ENCODE measurements around the gene GMNC. TPM values are rescaled to one million over a fixed set of nuclear protein-coding genes. Genes with fewer than 3 reads are reported as not detected.

GMNC gene
- polyA plus RNA-seq, 1 donor (not counting 4 experiments of a cell fraction or from before 2014, with no cell fraction given) = not detected

- no peak for FAIRE-seq
- peak in 1 of 3 experiments; percentile 5 for TF ChIP-seq CTCF (optimal IDR thresholded peaks at IDR 0.05 in 1 of 3, IDR thresholded peaks at IDR 0.05 in 1 of 3, conservative IDR thresholded peaks at IDR 0.05 in 1 of 3; ENCODE audit: extremely low read depth in 1 of 3, insufficient read depth in 2 of 3, low read length in 3 of 3)
- no peak for TF ChIP-seq EZH2 (IDR thresholded peaks at IDR 0.05; ENCODE audit: low read length)
- Histone ChIP-seq H3K79me2 (ENCODE audit: control insufficient read depth, insufficient read depth, low read length) (no peaks in the 10 kb centered on the region), H3K9me3 (ENCODE audit: control insufficient read depth, low read depth, low read length) (no peaks in the 10 kb centered on the region), H3K9me1 (ENCODE audit: control insufficient read depth, extremely low read depth, insufficient read depth, low read length) (no peaks in the 10 kb centered on the region), H3K4me3 (ENCODE audit: control insufficient read depth in 2 of 3, extremely low read depth in 1 of 3, insufficient read depth in 2 of 3, low read depth in 1 of 3, low read length in 3 of 3) (no peak overlapping the region), H2AFZ (ENCODE audit: control insufficient read depth, low read length) (no peak overlapping the region), H4K20me1 (ENCODE audit: control insufficient read depth, extremely low read depth, insufficient read depth, low read length) (no peaks in the 10 kb centered on the region), H3K4me1 (ENCODE audit: control insufficient read depth, extremely low read depth, insufficient read depth, low read length) (no peaks in the 10 kb centered on the region), H3K27me3 (ENCODE audit: control insufficient read depth, extremely low read depth, insufficient read depth, low read length) (no peaks in the 10 kb centered on the region), H3K9ac (ENCODE audit: control insufficient read depth, extremely low read depth, insufficient read depth, low read length) (no peak overlapping the region), H3K36me3 (ENCODE audit: control insufficient read depth in 2 of 2, extremely low read depth in 1 of 2, insufficient read depth in 2 of 2, low read length in 2 of 2) (no peaks in the 10 kb centered on the region), H3K4me2 (ENCODE audit: control insufficient read depth, extremely low read depth, insufficient read depth, low read depth, low read length) (no peak overlapping the region), H3K27ac (ENCODE audit: control insufficient read depth, insufficient read depth, low read length) (no peak overlapping the region)
- DNase-seq (ENCODE audit: low read depth, low spot score) = no peak
- dilution Hi-C loops (cut with MboI; ENCODE audit: extremely low pct_ligation_motif_present, low sequenced_read_pairs) = no loop called here
Measured at GRCh38 chr3:190865828-190866227, 3.3 kb upstream of the GMNC start.

GRCh38 chr3:190865419-190865818 lies 2.9 kb upstream of the GMNC start:
- no peaks in the 10 kb centered on the region for H3K4me1 ChIP-seq (ENCODE audit: control insufficient read depth, extremely low read depth, insufficient read depth, low read length)

More at GRCh38 chr3:190865419-190865818, 2.9 kb upstream of the GMNC start:
- Histone ChIP-seq H3K4me2 (ENCODE audit: control insufficient read depth, extremely low read depth, insufficient read depth, low read depth, low read length) (no peak overlapping the region), H4K20me1 (ENCODE audit: control insufficient read depth, extremely low read depth, insufficient read depth, low read length) (no peaks in the 10 kb centered on the region), H3K79me2 (ENCODE audit: control insufficient read depth, insufficient read depth, low read length) (no peaks in the 10 kb centered on the region), H3K9ac (ENCODE audit: control insufficient read depth, extremely low read depth, insufficient read depth, low read length) (no peak overlapping the region), H3K36me3 (ENCODE audit: control insufficient read depth in 2 of 2, extremely low read depth in 1 of 2, insufficient read depth in 2 of 2, low read length in 2 of 2) (no peaks in the 10 kb centered on the region), H3K27ac (ENCODE audit: control insufficient read depth, insufficient read depth, low read length) (no peak overlapping the region), H3K9me1 (ENCODE audit: control insufficient read depth, extremely low read depth, insufficient read depth, low read length) (no peaks in the 10 kb centered on the region), H2AFZ (ENCODE audit: control insufficient read depth, low read length) (no peak overlapping the region), H3K4me3 (ENCODE audit: control insufficient read depth in 2 of 3, extremely low read depth in 1 of 3, insufficient read depth in 2 of 3, low read depth in 1 of 3, low read length in 3 of 3) (no peak overlapping the region), H3K27me3 (ENCODE audit: control insufficient read depth, extremely low read depth, insufficient read depth, low read length) (peaks cover 3% of the 10 kb centered on the region), H3K9me3 (ENCODE audit: control insufficient read depth, low read depth, low read length) (no peaks in the 10 kb centered on the region)
- no peak for DNase-seq (ENCODE audit: low read depth, low spot score)
- TF ChIP-seq CTCF (optimal IDR thresholded peaks at IDR 0.05 in 1 of 3, IDR thresholded peaks at IDR 0.05 in 1 of 3, conservative IDR thresholded peaks at IDR 0.05 in 1 of 3; ENCODE audit: extremely low read depth in 1 of 3, insufficient read depth in 2 of 3, low read length in 3 of 3) (no peak), EZH2 (IDR thresholded peaks at IDR 0.05; ENCODE audit: low read length) (no peak)
- no peak for FAIRE-seq
- dilution Hi-C loops (cut with MboI; ENCODE audit: extremely low pct_ligation_motif_present, low sequenced_read_pairs) = no loop called here
